NCI-H2107 treated with DMSO at 0.1 percent for 48 hours (cell line): ENCODE data around the gene DOCK1.

ENCODE experiments used
- DNase-seq: peaks from one replicate; lab custom pipeline; 2025; ENCODE audit not compliant: unreplicated experiment; lab: John Stamatoyannopoulos, UW

Gene DOCK1

DNA sequence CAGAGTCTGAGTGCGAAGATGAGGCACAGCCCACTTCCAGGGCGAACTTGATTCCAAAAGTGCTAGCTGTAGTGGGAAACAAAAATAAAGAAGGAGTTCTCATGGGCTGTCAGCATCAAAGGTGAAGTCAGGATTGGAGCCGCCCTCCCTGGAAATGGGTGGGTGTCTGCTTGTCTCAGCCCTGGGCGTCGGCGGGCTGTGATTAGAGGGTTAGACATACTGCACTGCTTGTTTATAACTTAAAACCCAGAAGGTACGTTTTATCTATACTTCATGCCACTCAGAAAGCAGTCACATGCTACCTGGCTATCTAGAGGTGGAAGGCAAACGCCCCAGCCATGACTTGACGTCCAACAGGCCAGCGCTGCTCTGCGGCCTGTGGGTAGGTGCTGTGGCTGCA, 535.1 kb downstream of the DOCK1 start:
- DNase-seq = no peak

DNA sequence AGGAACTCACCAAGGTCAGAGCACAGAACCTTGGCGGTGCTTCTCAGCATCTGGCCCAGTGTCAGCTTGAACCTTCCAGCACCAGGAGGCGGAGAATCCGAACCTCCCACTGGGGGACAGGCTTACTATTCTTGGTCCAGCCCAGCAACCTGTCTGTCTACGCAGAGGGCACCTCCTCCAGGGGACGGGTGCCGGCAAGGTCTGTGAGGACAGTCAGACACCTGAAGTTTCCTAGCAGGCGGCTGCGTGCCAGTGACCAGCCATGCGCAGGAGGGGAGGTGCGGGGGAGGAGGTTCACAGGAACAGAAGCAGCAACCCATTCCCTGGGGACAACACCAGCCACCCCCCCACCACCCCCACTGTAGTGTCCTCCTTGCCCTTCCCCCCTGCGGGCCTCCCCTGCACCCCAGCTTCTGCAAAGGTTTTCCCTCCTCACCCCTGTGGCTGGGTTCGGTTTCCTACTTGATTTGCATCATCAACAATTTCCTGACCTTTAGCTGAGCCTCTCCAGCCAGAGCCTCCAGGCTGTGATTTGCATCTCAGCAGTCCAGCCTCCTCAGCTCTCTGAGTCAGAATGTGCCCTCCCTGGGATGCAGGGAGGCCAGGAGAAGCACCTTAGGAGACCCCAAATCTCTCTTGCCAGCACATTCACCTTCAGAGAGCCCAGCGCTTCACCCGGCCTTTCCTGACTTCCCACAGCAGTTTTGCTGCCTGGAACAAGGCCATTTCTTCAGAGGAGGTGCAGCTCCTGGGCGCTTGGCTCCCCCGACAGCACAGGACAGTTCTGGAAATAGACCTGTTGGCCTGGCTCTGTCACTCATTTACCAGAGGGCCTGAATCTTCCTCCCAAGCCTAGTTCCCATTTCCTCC, 536.4 kb downstream of the DOCK1 start:
- DNase-seq = no peak

DNA sequence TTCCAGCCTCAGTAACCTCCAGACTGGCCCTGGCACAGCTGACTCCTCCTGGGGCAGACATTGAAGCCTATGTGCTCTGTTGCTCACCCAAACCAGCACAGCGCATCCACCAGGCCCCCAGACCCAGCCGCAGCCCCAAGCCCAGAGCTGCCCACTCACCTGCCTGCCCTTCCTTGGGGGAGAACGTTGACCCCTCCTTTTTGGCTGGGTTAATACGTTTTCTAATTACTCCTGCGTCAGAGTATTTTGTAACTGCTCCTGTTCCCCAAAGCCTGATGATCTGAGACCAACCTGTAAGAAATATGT, 536.9 kb downstream of the DOCK1 start:
- DNase-seq = no peak

- DNase-seq = no peak
Measured at GRCh38 chr10:127444155-127444554, 538.9 kb downstream of the DOCK1 start.

- no peak for DNase-seq
Measured at GRCh38 chr10:127447197-127447596, 542.0 kb downstream of the DOCK1 start.

GRCh38 chr10:127449490-127449889, 544.3 kb downstream of the DOCK1 start:
- DNase-seq = no peak

DNA sequence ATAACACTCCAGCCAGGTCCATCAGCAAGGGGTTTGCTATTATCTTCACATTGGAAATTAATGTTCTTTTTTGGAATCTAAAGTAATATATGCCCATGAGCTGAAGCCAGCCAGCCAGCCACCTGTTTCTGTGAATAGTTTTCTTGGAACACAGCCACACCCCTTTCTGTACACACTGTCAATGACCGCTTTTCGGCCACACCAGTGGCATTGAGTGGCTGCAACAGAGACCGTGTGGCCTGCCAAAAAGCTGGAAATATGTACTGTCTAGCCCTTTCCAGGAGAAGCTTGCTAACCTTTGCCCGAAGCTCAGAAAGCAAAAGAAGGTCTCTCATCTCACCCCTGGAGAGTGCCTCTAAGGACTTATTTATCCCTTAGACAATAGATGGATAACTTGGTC, 545.4 kb downstream of the DOCK1 start:
- no peak for DNase-seq

GRCh38 chr10:127451628-127452027, 546.4 kb downstream of the DOCK1 start:
- DNase-seq = no peak

DNA sequence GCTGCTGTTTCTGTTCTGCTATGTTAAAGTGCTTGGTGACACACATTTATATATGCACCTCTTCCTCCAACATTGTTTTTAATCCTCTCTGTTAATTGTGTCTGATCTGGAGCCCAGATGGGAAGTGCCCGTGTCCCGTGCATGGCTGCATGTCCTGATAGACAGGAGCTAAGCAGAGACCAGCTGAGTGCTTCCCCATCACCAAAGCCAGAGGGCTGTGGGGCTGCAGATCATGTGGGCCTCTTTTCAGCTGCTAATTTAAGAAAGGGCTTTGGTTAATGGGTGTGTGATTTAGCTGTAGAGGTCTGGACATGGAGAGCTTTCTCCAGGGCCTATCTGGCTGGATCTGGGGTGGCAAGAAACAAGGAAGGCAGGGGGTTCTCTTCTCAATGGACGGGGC, 547.3 kb downstream of the DOCK1 start:
- DNase-seq = no peak

DNA sequence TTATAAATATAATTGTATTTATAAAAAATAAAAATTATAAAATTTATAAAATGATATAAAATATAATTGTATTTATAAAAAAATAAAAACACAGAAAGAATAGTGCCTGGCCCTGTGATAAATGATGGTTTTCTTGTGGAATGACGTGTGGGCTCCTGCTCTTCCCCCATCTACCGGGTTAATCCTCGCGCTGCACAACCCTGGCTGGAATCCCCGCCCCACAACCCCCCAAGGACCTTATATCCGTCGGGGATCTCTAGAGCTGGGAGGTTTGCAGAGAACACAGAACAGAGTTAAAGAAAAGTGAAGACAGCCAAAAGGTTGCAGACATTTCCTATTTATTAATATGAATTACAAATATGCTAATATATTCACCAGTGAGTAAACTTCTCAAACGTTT, 548.5 kb downstream of the DOCK1 start:
- DNase-seq = no peak

DNA sequence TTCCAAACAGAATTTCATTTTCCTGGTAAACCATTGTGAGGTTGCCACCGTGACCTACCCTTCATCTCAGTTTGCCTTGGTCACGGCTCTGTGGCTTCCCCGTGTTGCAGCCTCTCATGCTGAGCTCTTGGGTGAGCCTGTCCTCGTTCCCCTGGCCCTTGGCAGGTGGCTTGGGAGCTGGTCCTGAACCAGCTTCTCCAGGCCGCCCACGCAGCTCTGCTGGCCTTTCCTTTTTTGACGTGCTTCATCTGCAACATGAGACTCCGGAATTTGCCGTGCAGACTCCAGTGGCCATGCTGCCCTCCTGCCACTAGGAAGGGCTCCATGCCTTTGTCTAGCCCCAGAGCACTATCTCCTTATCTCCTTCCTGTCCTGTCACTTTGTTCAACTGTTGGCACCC, 550.9 kb downstream of the DOCK1 start:
- no peak for DNase-seq

- DNase-seq = no peak
Measured at GRCh38 chr10:127458016-127458810, 553.0 kb downstream of the DOCK1 start.

GRCh38 chr10:127458829-127459228, 553.6 kb downstream of the DOCK1 start:
- no peak for DNase-seq

DNA sequence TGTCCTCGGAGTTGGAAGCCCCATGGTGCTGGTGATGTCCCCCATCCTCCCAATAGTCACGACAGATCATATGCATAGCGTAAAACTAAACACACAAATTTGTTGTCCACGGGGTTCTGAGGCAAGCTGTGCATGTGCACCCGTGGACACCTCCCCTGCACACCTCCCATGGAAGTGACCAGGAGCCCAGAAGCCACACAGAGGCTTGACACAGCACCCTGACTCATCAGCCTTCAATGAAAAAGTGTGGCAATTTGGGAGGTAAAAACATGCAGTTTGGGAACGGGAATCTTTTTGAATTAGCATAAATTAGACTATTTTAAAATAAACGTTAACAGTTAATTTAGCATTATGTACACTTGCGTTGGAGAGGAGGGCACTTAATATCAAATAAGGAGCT, 554.7 kb downstream of the DOCK1 start:
- no peak for DNase-seq

GRCh38 chr10:127462643-127463295, 557.5 kb downstream of the DOCK1 start:
- DNase-seq = peak; percentile 8

DNA sequence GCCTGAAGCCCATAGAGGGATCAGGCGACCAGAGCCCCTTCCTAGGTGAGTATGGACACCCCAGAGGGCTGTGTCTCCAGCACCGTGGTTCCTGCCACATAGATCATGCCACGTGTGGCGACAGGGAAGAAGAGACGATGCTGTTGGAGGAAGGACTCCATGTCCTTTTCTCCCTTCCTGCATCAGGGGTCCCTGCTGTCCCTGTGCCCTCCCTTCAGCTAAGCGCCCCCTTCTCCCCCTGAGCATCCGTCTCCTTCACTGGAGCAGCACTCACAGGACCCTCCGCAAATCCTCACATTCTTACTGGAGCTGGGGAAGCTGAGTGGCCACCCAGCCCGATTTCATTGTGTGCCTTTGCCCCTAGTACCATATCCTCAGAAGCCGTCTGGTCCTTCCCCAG, 558.3 kb downstream of the DOCK1 start:
- no peak for DNase-seq

- DNase-seq = no peak
Measured at GRCh38 chr10:127464561-127464960, 559.3 kb downstream of the DOCK1 start.

DNA sequence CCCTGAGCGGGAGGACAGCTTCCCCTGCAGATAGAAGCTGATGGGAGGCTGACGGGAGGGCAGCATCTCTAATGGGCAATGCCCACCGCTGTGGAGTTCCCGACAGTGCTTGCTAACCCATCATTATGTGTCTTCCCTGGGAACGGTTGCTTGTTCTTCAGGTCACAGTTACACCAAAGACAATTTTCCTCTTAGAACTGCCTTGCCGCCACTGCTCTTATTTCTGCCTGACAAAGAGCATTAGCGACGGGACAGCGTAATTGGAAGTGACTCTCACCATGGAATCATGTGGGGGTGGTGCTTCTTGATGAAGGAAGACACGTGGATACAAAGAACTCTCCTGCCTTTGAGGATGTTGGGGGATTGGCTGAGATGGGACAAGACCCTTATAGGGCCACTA, 562.6 kb downstream of the DOCK1 start:
- DNase-seq = no peak

GRCh38 chr10:127468632-127469031, 563.4 kb downstream of the DOCK1 start:
- DNase-seq = no peak

- no peak for DNase-seq
Measured at GRCh38 chr10:127470911-127471310, 565.7 kb downstream of the DOCK1 start.

GRCh38 chr10:127472976-127473375, 567.7 kb downstream of the DOCK1 start:
- no peak for DNase-seq

DNA sequence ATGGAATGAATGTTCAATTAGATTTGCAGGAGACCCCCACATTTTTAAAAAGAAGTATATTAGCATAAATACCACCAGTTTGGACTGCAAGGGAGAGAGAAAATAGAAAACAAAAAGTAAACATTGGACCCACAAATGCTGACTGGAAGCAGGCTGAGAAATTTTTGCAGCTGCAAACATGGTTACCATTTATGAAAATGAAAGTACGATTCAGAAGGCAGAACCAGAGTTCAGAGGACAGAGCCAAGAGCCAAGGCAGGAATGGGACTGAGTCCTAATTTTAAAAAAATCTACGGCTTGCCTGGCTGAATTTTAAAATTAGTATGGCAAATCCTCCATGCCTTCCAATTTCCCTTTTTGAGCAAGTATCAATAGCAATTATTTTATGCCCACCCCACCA, 569.3 kb downstream of the DOCK1 start:
- no peak for DNase-seq
